ENCODE measurements around the gene NTNG1. TPM values are rescaled to one million over a fixed set of nuclear protein-coding genes. Genes with fewer than 3 reads are reported as not detected.

Gene NTNG1
- total and polyA plus RNA-seq, 11 donors = 4.6 TPM; not detected in 10

- Histone ChIP-seq H3K4me1 (no peaks in the 10 kb centered on the region), H3K27ac (no peak overlapping the region), H3K9me3 (no peaks in the 10 kb centered on the region), H3K27me3 (peaks cover 0 to 9% (median 0%) of the 10 kb centered on the region in 9 donors), H3K4me3 (no peak overlapping the region), H3K36me3 (no peaks in the 10 kb centered on the region)
- TF ChIP-seq POLR2A (IDR thresholded peaks at IDR 0.05) = no peak
- TF ChIP-seq, protein P1, sequence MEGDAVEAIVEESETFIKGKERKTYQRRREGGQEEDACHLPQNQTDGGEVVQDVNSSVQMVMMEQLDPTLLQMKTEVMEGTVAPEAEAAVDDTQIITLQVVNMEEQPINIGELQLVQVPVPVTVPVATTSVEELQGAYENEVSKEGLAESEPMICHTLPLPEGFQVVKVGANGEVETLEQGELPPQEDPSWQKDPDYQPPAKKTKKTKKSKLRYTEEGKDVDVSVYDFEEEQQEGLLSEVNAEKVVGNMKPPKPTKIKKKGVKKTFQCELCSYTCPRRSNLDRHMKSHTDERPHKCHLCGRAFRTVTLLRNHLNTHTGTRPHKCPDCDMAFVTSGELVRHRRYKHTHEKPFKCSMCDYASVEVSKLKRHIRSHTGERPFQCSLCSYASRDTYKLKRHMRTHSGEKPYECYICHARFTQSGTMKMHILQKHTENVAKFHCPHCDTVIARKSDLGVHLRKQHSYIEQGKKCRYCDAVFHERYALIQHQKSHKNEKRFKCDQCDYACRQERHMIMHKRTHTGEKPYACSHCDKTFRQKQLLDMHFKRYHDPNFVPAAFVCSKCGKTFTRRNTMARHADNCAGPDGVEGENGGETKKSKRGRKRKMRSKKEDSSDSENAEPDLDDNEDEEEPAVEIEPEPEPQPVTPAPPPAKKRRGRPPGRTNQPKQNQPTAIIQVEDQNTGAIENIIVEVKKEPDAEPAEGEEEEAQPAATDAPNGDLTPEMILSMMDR (IDR thresholded peaks at IDR 0.05) = no peak
- WGBS, 4 donors = 72 to 85% (median 80%) methylated on average over 4 of the region's 4 CpGs
- ATAC-seq = no peak
- DNase-seq = no peak
- intact Hi-C loops (cut with DNase I) = no loop called here
Measured at GRCh38 chr1:107491582-107491981, 350.7 kb downstream of the NTNG1 start.

DNA sequence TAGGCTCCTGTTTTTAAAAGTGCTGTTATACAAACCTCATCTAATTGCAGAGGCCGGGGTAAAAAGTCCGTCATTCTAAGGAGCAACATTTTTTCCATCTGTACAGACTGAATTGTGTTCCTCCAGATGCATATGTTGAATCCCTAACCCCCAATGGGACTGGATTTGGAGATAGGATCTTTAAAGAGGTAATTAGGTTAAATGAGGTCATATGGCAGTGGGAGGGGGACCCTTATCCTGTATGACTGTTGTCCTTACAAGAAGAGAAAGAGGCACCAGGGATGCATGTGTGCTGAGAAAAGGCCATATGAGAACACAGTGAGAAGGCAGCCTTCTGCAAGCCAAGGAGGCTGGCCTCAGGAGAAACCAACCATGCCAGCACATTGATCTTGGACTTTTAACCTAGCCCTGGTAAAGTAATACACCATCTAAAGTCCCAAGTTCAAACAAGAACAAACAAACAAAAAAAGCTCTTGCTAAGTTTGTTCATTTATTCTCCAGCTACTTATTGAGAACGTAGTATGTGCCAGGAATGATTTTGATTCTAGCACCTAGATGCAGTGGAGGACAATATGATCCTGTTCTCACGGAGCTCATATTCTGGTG lies 352.4 kb downstream of the NTNG1 start:
- WGBS, 4 donors = 85 to 90% (median 87%) methylated on average over 4 of the region's 4 CpGs
- intact Hi-C loops (cut with DNase I) = no loop called here

GRCh38 chr1:107494061-107494460 lies 353.2 kb downstream of the NTNG1 start:
- ATAC-seq = no peak
- Histone ChIP-seq H3K4me1 (no peaks in the 10 kb centered on the region), H3K27me3 (peaks cover 0 to 2% (median 0%) of the 10 kb centered on the region in 9 donors), H3K36me3 (no peaks in the 10 kb centered on the region), H3K9me3 (no peaks in the 10 kb centered on the region), H3K4me3 (no peak overlapping the region), H3K27ac (no peak overlapping the region)
- 87 to 92% (median 90%) methylated on average over 6 of the region's 6 CpGs for WGBS, 4 donors
- intact Hi-C loops (cut with DNase I) = no loop called here
- TF ChIP-seq, protein P1 (IDR thresholded peaks at IDR 0.05) = no peak
- TF ChIP-seq POLR2A (IDR thresholded peaks at IDR 0.05) = no peak
- no peak for DNase-seq

More for the DNA sequence above, 352.4 kb downstream of the NTNG1 start:
- TF ChIP-seq, protein P1 (IDR thresholded peaks at IDR 0.05) = no peak
- no peak for TF ChIP-seq POLR2A (IDR thresholded peaks at IDR 0.05)
- no peak for ATAC-seq
- H3K9me3 ChIP-seq = no peaks in the 10 kb centered on the region
- no peaks in the 10 kb centered on the region for H3K36me3 ChIP-seq
- no peak overlapping the region for H3K4me3 ChIP-seq
- H3K27ac ChIP-seq = no peak overlapping the region
- no peak for DNase-seq
- no peaks in the 10 kb centered on the region for H3K4me1 ChIP-seq
- peaks cover 0 to 4% (median 0%) of the 10 kb centered on the region in 9 donors for H3K27me3 ChIP-seq

DNA sequence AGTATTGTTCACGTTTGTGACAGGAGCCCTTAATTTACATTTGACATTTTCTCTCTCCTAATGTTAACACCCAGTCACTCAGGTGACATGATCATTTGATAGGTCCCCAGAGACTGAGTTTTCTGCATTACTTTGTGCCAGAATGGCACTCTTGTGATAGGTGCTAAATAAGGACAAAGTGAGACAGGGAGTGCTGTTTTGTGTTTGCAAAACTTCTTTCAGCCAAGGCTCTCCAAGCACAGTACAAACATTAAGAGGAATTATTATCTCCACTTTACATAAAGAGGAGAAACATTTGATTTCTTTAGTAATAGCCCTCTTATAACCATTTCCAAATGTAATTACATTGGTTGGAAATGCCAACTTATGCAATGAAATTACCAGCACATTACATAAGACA lies 355.2 kb downstream of the NTNG1 start:
- TF ChIP-seq, protein P1 (IDR thresholded peaks at IDR 0.05) = no peak
- no peak for TF ChIP-seq POLR2A (IDR thresholded peaks at IDR 0.05)
- Histone ChIP-seq H3K27ac (no peak overlapping the region), H3K36me3 (no peaks in the 10 kb centered on the region), H3K4me1 (no peaks in the 10 kb centered on the region), H3K9me3 (no peaks in the 10 kb centered on the region), H3K4me3 (no peak overlapping the region), H3K27me3 (no peaks in the 10 kb centered on the region)
- 18 to 33% (median 20%) methylated on average over 1 of the region's 1 CpG for WGBS, 4 donors
- intact Hi-C loops (cut with DNase I) = no loop called here
- DNase-seq (no peak), ATAC-seq (no peak)
